ENCODE results near the gene FREM2.

Gene FREM2

GRCh38 chr13:38866649-38867048, 179.8 kb downstream of the FREM2 start:
- TF ChIP-seq CTCF (IDR thresholded peaks at IDR 0.05; ENCODE audit: control insufficient read depth, insufficient read depth, low read depth, low read length, missing control alignments), result no peak
- no peak overlapping the region for H3K4me3 ChIP-seq (ENCODE audit: control insufficient read depth, low read depth, low read length)
- no peak for DNase-seq (ENCODE audit: low read depth)

GRCh38 chr13:38868399-38868798, 181.5 kb downstream of the FREM2 start:
- no peak overlapping the region for H3K4me3 ChIP-seq (ENCODE audit: control insufficient read depth, low read depth, low read length)
- TF ChIP-seq CTCF (IDR thresholded peaks at IDR 0.05; ENCODE audit: control insufficient read depth, insufficient read depth, low read depth, low read length, missing control alignments), result no peak
- DNase-seq (ENCODE audit: low read depth), result no peak

- no peak for TF ChIP-seq CTCF (IDR thresholded peaks at IDR 0.05; ENCODE audit: control insufficient read depth, insufficient read depth, low read depth, low read length, missing control alignments)
- H3K4me3 ChIP-seq (ENCODE audit: control insufficient read depth, low read depth, low read length), result no peak overlapping the region
- no peak for DNase-seq (ENCODE audit: low read depth)
These were observed 182.0 kb downstream of the FREM2 start for GRCh38 chr13:38868870-38869269.

GRCh38 chr13:38871275-38871674, 184.4 kb downstream of the FREM2 start:
- no peak for TF ChIP-seq CTCF (IDR thresholded peaks at IDR 0.05; ENCODE audit: control insufficient read depth, insufficient read depth, low read depth, low read length, missing control alignments)
- H3K4me3 ChIP-seq (ENCODE audit: control insufficient read depth, low read depth, low read length), result no peak overlapping the region
- no peak for DNase-seq (ENCODE audit: low read depth)

GRCh38 chr13:38872693-38873092, 185.8 kb downstream of the FREM2 start:
- no peak overlapping the region for H3K4me3 ChIP-seq (ENCODE audit: control insufficient read depth, low read depth, low read length)
- peak; percentile 43 for TF ChIP-seq CTCF (IDR thresholded peaks at IDR 0.05; ENCODE audit: control insufficient read depth, insufficient read depth, low read depth, low read length, missing control alignments)
- DNase-seq (ENCODE audit: low read depth), result no peak

- TF ChIP-seq CTCF (IDR thresholded peaks at IDR 0.05; ENCODE audit: control insufficient read depth, insufficient read depth, low read depth, low read length, missing control alignments), result no peak
- DNase-seq (ENCODE audit: low read depth), result no peak
These were observed 188.5 kb downstream of the FREM2 start for GRCh38 chr13:38875186-38875875.

More at GRCh38 chr13:38875186-38875875, 188.5 kb downstream of the FREM2 start:
- no peak overlapping the region for H3K4me3 ChIP-seq (ENCODE audit: control insufficient read depth, low read depth, low read length)
